ENCODE results near the gene APOC3. TPM values are rescaled to one million over a fixed set of nuclear protein-coding genes. Genes with fewer than 3 reads are reported as not detected.

APOC3 gene
- total RNA-seq, 1 donor from 2014 or later: not detected

DNA sequence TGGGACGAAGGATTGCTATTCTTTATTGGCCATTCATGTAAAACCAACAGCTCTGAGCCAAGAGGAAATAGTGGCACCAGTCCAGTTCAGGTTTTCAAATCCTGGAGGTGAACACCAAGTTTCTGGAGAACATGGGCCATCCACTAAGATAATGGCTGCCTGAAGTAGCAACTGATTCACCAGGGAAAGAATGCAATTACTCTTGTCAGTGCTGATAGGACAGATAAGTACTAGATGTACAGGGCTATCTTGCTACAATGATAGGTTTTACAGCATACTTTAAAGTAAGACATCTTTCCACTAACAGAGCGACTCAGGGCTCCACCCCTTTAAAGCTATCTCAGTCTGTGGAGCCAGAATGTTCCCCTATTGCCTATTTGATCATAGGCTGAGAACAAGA is 44.5 kb downstream of the APOC3 start:
- Histone ChIP-seq H3K27me3 (ENCODE audit: low read depth) (no peaks in the 10 kb centered on the region), H3K27ac (replicated peaks) (peak overlapping the region; percentile 65), H3K4me1 (peaks cover 74% of the 10 kb centered on the region), H3K4me3 (no peak overlapping the region), H3K36me3 (peaks cover 25% of the 10 kb centered on the region), H3K9me3 (replicated peaks) (no peaks in the 10 kb centered on the region)
- intact Hi-C loops (cut with micrococcal nuclease): no loop called here
- TF ChIP-seq, protein P1, sequence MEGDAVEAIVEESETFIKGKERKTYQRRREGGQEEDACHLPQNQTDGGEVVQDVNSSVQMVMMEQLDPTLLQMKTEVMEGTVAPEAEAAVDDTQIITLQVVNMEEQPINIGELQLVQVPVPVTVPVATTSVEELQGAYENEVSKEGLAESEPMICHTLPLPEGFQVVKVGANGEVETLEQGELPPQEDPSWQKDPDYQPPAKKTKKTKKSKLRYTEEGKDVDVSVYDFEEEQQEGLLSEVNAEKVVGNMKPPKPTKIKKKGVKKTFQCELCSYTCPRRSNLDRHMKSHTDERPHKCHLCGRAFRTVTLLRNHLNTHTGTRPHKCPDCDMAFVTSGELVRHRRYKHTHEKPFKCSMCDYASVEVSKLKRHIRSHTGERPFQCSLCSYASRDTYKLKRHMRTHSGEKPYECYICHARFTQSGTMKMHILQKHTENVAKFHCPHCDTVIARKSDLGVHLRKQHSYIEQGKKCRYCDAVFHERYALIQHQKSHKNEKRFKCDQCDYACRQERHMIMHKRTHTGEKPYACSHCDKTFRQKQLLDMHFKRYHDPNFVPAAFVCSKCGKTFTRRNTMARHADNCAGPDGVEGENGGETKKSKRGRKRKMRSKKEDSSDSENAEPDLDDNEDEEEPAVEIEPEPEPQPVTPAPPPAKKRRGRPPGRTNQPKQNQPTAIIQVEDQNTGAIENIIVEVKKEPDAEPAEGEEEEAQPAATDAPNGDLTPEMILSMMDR (IDR thresholded peaks at IDR 0.05; ENCODE audit: borderline replicate concordance): no peak
- no peak for DNase-seq

DNA sequence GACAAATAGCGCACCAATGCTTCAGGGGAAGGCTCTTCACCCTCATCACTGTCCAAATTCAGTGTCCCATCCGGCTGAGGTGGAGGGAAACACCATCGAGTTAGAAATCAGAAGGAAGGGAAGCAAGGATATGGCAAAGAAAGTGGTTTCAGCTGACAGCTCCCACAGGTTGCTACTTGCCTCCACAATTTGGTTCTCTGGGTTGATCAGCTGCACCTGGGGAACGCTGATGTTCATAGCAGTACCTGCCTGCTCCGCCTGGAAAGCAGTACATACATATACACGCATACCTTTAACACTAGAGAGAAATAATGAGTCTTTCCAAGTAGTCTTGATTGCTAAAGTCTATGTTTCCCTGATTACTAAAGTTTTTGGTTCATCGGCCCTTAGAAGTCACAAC is 45.5 kb downstream of the APOC3 start:
- Histone ChIP-seq H3K9me3 (replicated peaks) (no peaks in the 10 kb centered on the region), H3K27me3 (ENCODE audit: low read depth) (no peaks in the 10 kb centered on the region), H3K4me3 (no peak overlapping the region), H3K27ac (replicated peaks) (peak overlapping the region; percentile 65), H3K36me3 (peaks cover 20% of the 10 kb centered on the region), H3K4me1 (peaks cover 74% of the 10 kb centered on the region)
- TF ChIP-seq, protein P1 (IDR thresholded peaks at IDR 0.05; ENCODE audit: borderline replicate concordance): no peak
- intact Hi-C loops (cut with micrococcal nuclease): no loop called here
- DNase-seq: no peak

DNA sequence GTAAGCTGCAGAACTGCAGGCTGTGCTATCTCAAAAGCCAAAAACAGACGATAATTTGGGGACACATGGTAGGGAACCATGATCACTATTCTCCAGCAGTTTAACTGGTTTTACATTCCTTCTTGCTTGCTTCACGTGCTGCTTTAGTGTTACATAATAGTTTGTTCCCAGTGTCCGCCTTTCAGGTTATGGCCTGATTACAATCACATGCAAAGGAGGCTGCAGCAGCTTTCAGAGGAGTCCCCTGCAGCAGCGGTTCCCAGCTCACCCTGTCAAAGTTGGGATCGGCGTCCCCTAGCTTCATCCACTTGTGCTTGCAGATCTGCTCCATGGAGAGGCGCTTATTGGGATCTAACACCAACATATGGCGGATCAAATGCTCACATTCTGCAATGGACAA is 46.9 kb downstream of the APOC3 start:
- no peak overlapping the region for H3K27ac ChIP-seq (replicated peaks)
- no peaks in the 10 kb centered on the region for H3K9me3 ChIP-seq (replicated peaks)
- H3K4me1 ChIP-seq: peaks cover 62% of the 10 kb centered on the region
- no peak for DNase-seq
- intact Hi-C loops (cut with micrococcal nuclease): no loop called here
- H3K4me3 ChIP-seq: no peak overlapping the region
- H3K27me3 ChIP-seq (ENCODE audit: low read depth): no peaks in the 10 kb centered on the region
- TF ChIP-seq, protein P1 (IDR thresholded peaks at IDR 0.05; ENCODE audit: borderline replicate concordance): no peak
- peaks cover 22% of the 10 kb centered on the region for H3K36me3 ChIP-seq

DNA sequence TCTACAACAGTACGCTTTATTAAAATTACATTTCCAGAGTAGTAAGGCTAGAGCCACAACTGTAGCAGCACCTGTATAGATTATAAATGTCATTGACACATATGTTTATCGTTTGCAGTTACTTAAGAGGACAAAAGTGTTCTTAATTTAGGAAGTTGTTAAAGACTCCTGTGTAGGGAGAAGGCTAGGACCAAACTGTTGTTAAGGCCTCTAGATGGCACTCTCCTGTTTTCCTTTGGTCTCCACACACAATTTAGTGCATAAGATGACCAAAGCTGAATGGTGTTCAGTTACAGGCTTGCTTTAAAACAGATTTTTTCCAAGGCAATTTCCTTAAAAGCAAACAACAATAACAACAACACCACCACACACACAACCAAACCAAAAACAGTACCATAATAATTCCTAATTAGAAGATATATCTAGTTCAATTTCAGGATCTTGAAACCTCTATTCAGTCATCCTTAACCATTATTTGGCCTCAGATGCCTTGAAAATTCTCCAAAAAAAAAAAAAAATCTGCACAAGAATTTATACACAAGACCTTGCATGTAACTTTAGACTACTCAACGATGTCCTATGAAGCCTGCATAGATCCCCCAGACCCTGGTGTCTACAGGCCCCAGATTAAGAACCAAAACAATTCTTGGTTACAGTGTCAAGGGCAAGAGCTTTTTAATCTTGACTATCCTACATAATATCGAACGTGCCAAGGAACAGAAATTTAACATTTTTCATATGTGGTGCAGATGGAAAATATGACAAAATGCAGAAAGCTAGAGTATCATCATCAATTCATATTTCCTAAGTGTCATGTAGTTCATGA is 50.3 kb downstream of the APOC3 start:
- peaks cover 28% of the 10 kb centered on the region for H3K4me1 ChIP-seq
- no peaks in the 10 kb centered on the region for H3K27me3 ChIP-seq (ENCODE audit: low read depth)
- peaks cover 7% of the 10 kb centered on the region for H3K36me3 ChIP-seq
- H3K4me3 ChIP-seq: no peak overlapping the region
- no peak for DNase-seq
- intact Hi-C loops (cut with micrococcal nuclease): loop anchor here (2.0 kb wide), 1 partner anchor 225 kb away; no protein-coding TSS in a partner anchor
- H3K27ac ChIP-seq (replicated peaks): no peak overlapping the region
- no peaks in the 10 kb centered on the region for H3K9me3 ChIP-seq (replicated peaks)
- TF ChIP-seq, protein P1 (IDR thresholded peaks at IDR 0.05; ENCODE audit: borderline replicate concordance): peak; percentile 76

DNA sequence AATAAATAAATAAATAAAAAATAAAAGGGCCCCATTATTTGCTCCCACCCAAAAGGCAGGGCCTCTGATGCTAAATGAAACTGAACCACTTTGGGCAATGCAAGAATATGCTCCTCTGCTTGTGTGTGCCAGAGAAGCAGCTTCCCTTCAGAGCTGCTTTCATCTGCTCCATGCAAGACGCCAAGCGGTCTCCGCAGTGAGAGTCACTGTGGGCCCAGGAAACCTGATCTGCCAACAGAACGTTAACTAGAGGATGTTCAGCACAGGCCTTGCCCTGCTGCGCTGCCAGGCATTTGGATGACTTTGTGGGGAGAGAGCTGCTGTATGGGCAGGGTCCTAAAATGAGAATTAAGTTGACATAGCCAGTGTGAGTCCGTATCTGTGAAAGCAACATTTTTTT is 51.4 kb downstream of the APOC3 start:
- Histone ChIP-seq H3K27ac (replicated peaks) (no peak overlapping the region), H3K9me3 (replicated peaks) (no peaks in the 10 kb centered on the region), H3K36me3 (peaks cover 4% of the 10 kb centered on the region), H3K4me3 (no peak overlapping the region), H3K27me3 (ENCODE audit: low read depth) (no peaks in the 10 kb centered on the region), H3K4me1 (peaks cover 27% of the 10 kb centered on the region)
- intact Hi-C loops (cut with micrococcal nuclease): no loop called here
- TF ChIP-seq, protein P1 (IDR thresholded peaks at IDR 0.05; ENCODE audit: borderline replicate concordance): no peak
- no peak for DNase-seq

Data from left ventricle myocardium inferior (tissue), 1 donor.